ENCODE data around the gene TRPC4. TPM values are rescaled to one million over a fixed set of nuclear protein-coding genes. Genes with fewer than 3 reads are reported as not detected.
"Not testable (repeated sequence)": the region's sequence is repeated elsewhere in the genome, so short reads cannot be mapped to it uniquely, and the experiment has no call there.

Gene TRPC4
- total RNA-seq, 1 donor from 2014 or later = 0.20 TPM

DNA sequence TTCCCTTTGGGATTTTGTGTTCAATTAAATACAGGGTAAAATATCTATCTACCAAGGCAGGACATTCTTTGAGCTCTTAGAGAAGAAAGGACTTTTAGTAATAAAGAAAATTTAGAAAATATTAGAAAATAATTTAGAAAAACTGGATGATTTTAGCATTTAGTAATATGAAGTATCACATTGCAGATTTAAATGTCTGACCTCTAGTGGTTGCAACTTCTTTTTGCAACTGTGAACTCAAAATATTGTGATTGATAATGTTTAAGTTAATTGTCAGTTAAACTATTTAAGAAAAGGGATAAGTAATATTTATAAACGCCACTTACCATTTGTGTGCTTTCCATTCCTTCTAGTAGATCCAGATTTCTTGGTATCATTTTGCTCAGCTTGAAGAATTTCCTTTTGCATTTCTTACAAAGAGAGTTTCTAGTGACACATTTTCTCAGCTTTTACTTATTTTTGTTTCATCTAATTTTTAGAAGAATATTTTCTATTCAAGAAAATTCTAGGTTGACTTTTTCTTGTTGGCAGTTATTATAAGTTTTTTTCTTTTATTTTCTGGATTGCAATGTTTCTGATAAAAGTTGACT lies 260.7 kb downstream of the TRPC4 start:
- peak in 1 of 2 donors; percentile 33 for DNase-seq (ENCODE audit: low read depth in 2 of 2)

DNA sequence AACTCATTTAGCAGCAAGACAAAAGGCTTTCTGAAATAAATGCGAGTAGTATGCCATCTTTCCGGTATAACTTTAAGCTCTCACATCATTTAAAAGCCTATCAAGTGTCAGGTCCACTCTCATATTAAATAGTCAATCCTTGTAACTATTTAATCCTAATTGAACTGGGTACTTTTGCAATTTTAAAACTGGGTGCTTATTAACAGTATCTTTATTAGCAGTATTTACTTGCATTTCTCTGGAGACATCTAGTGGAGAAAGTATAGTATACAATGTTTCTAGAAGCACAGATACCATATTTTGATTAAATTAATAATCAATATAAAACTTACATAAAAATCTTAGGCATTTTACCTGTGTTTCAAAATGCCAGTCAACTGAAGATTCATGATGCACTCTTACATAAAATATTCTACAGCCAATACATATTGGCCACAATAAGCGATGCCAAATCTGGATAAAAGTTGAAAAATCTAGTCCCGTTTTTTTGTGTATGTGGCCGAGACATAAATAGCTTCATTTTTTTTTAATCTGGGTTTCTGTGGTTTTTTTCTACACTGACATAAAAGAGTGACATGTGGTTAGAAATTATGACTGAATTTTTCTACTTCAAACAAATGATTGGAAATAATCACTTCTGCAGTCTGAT lies 266.7 kb downstream of the TRPC4 start:
- DNase-seq (ENCODE audit: low read depth in 2 of 2) = peak; percentile 33 to 58

DNA sequence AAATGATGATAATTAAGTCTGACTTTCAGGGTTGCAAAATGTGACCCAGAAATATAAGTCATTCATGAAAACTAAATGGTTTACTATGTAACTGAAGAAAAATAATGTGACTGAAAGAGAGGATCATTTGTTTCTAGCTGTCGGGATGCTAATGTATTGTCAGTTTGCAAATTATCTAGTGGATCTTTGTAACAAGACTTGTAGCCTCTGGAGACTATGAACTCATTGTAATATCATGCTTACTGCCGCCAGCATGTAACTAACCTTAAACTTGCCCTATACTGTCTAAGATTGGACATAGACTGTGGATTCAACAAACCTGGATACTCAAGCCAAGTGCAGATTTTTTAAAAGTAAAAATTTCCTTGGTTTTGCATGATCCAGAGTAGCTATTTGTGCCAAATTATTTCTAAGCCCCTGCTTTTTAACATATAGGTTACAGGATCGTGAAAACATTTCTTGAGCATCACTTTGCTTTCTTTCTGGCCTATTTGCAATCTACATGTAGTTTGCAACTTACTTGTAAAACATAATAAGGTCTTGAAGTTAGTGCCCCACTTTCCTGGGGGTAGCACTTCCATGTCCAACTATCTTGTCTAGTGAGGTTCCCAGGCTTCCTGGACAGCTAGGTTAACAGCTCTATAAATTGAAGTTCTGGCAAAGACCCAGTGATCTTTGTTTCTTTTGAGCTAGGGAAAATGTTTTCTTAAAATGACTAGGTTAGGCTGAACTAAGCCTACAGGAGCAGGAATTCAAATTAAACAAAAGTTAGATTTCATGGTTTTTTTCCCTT lies 267.7 kb downstream of the TRPC4 start:
- peak in 1 of 2 donors; percentile 24 for DNase-seq (ENCODE audit: low read depth in 2 of 2)

DNA sequence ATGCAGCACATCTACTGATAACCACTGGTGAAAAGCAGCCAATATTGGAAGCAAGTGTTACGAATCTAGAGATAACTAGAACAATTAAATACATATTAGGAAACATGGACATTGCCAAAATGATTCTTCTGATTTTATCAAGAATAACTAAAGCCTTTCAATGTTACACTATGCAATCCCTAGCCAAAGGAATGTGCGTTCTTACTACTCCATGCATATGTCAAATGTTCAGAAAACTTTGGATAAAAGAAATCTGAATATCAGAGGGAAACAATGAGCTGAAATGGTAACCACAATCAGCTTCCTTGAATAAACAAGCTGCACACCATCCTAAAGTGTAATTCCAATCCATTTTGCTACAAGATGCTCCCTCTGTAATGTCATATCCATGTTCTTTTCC lies 270.1 kb downstream of the TRPC4 start:
- peak in 1 of 2 donors; percentile 13 for DNase-seq (ENCODE audit: low read depth in 2 of 2)

DNA sequence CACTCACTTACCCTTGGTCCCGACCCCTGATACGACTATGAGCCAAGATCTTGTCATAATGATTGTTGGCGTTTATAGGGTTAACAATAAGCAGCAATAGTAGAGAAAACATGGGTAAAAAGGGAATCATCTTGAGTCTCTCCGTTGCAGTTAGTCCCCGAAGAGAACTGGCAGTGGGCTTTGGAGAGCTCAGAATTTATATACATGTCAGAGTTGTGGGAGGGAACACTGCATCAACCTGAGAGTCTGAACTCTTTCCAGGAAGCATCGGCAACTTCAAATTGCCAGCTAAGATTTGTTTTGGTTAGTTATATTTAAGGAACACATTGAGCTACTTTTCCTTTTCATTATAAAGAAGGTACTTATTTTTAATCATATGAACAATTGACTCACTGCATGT lies 271.0 kb downstream of the TRPC4 start, which contains the start of gene POSTN:
Gene POSTN (minus strand): TSS at position 172 of the 400 bp plus-strand sequence. CDS start 42 bp downstream, at position 130.
- peak in 1 of 2 donors; percentile 55 for DNase-seq (ENCODE audit: low read depth in 2 of 2)

DNA sequence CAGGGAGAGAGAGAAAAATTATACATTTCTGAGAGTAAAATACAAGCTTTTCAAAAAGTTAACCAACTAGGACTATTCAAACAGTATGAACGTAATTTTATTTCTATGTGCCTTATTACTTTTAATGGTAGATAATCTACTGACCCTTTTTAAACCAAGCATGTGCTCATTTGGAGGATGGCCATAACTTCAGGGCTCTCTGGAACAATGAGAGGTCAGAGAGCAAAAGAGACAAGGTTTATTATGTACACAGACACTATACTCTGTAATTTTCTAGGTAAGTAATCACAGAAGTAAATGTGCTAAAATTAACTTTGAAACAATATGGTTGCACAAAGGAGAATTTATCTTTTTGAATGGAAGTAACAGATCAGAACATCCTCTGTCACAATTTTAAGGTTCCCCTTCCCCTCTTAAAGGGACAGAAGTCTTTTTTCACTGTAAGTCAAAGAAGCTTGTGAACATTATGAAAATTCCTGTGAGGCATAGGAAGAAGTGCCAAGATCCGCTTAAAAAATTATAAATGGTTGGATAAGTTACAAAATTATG lies 272.0 kb downstream of the TRPC4 start:
- peak in 1 of 2 donors; percentile 55 for DNase-seq (ENCODE audit: low read depth in 2 of 2)

DNA sequence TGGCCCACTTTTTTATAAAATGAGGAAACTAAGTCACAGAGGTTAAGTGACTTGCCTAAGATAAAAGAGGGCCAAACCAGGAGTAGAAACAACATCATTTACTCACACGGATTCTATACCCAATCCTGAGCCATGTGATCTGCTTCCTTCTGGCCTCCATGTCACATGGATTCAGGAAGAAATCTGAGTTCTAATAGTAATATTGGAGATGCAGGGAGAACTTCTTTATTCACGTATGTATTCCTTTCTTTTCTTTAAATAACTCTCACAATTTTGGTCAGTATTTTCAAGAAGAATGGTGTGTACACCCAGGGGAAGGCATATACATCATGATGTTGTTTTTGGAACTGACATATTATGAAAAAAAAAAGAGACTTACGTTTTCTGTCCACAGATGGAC lies 272.8 kb downstream of the TRPC4 start:
- no peak for DNase-seq (ENCODE audit: low read depth in 2 of 2)

DNA sequence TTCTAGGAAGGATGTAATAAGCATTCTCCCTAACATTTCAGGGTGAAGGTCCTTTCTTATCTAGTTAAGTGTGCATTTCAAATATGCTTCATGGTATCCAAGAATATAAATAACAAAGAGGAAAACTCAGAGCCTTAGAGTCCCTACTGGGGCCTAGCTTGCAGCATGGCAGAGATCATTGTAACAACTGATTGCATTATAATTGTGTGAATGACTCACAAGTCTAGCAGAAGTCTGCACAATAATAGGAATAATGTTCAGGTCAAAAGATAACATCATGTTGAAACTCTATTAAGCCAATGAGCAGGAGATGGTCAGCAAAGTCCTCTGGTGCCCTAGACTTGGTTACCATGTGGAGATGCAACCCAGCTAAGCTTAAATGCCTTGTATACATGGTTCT lies 274.4 kb downstream of the TRPC4 start:
- peak in 1 of 2 donors; percentile 13 for DNase-seq (ENCODE audit: low read depth in 2 of 2)

DNA sequence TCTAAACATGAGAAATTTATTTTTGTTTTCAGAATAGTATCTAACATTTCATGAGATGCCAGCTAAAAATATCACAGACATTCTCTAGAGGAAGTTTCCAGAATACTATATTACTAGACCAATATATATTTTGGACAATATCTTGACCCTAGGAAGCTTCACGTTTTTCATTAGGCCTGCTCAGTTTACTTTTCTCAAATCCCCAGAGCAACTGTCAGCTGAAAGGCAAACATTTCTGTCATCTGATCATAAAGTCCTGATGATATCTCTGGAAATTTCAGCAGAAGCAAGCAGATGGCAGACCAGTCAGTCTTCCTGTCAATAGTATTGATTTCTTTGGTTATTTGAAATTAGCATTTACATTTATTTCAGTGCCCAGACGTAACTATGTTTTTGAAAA lies 275.0 kb downstream of the TRPC4 start:
- peak in 1 of 2 donors; percentile 47 for DNase-seq (ENCODE audit: low read depth in 2 of 2)

DNA sequence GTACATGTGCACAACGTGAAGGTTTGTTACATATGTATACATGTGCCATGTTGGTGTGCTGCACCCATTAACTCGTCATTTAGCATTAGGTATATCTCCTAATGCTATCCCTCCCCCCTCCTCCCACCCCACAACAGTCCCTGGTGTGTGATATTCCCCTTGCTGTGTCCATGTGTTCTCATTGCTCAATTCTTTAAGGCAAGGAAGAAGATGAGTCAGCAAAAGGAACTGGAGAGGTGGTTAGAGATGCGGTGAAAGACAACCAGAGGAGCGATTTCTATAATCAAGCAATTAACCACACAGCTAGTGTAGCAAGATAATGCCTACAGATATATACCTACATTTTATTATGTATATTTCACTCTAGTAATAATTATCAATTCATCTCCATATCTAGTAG lies 280.2 kb downstream of the TRPC4 start:
- not testable (repeated sequence) for DNase-seq (ENCODE audit: low read depth in 2 of 2)

DNA sequence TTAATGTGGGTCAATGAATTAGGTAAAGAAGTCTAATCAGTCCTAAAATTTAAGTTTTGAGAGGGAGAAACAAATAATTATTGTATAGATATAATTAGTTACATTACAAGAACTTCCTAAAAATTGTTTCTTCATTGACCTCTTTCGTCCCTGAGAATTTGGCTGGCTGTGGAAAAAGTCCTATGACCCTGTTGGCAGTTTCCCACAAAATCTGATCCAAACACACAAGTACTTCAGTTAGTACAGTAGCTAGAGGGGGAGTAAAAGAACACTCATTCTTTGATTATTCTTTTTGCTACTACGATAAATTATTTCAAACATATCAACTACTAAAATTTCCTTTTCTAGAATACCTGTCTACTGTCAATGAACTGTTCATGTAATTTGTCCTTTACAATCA lies 282.3 kb downstream of the TRPC4 start:
- DNase-seq (ENCODE audit: low read depth in 2 of 2) = no peak

Measured in lung microvascular endothelial cell (primary cell).